ENCODE results near the gene TMEM185A.
"Not testable (repeated sequence)": the region's sequence is repeated elsewhere in the genome, so short reads cannot be mapped to it uniquely, and the experiment has no call there.

TMEM185A gene

DNA sequence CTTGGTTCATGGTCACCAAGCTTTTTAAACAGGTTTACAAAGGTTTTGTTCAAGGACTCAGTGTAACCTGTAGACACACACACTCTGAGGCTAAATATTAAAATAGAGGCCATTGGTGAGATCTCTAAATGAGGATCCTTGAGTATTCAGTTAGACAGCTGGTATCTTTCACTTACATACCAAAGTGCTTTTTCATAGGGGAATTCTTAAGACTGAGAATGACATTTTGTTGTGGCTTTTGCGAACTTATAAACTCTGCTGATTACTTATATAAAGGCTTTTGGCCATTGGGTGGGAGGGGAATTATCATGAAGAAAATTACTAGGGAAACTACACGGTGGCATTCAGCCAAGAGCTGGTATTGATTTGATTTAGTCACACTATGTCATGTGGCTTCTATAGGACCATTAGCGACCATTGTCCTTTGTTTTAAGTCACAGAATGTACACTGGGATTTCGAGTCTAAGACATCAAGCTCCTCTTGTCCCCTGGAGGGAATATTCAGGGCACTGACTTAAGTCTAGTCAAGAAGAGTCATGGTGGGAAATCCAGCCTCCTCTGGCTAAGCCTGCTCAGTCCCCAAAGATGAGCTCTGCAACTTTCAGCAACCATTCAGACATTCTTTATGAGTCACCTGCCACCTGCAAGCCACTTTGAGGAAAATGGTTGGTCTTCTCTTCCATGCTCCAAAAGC is 80.2 kb downstream of the TMEM185A start:
- not testable (repeated sequence) for DNase-seq (ENCODE audit: low spot score)

DNA sequence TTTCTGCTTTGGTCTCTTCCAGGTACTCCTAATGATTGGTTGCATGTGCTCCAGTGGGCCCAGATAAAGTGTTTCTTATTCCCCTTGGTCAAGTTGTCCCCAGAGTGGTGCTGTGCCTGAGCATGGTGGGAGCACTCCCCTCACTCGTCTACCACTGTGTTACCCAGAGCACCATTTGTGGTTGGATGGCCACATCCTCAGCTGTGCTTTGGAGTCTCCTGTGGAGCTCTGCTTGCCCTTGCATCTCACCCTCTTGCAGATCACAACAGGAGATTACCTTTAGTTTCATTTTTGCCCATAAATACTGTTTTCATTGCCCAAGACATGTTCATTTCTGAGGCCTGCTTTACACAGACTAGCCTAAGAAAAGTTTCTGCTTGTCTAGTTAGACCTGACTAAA is 81.1 kb downstream of the TMEM185A start:
- not testable (repeated sequence) for DNase-seq (ENCODE audit: low spot score)

DNA sequence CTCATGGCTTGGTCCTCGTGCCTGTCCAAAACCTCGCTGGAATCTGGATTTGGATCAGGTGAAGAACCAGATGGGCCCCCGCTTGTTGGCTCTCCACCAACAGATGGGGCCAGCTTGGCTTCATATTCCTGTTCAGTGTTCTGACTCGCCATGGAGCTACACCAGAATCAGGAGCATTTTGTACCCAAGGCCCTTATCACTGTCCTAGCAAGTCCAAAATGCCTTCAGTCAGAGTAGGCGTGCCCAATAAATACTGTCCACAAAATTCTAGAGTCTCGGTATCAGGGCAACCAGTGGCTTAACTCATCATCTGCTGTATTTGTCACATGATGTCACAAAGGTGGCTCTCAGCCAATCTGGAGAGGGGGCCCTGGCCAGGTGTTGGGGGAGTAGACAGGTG is 81.9 kb downstream of the TMEM185A start, which contains the start of gene HSFX3:
Gene HSFX3 (minus strand): TSS at position 224 of the 400 bp plus-strand sequence. CDS start 72 bp downstream, at position 152.
- DNase-seq (ENCODE audit: low spot score), result not testable (repeated sequence)

DNA sequence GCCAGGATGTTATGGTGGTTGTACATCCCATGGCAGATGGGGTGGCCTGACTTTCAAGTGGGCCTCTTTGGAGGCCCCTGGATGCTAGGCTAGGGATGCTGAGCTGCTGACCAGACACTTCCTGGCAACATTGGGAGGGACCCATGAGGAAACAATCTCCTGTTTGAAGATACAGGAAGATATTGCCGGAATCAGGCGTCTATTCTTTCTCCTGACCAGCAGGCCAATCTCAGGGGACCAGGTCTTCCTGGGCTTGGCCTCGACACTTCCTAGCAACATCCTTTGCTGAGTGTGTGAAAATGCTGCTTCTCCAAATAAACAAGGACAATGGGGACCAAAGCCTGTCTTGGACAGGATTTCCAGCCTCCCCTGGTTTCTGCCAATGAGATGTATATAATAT is 83.8 kb downstream of the TMEM185A start:
- not testable (repeated sequence) for DNase-seq (ENCODE audit: low spot score)

DNA sequence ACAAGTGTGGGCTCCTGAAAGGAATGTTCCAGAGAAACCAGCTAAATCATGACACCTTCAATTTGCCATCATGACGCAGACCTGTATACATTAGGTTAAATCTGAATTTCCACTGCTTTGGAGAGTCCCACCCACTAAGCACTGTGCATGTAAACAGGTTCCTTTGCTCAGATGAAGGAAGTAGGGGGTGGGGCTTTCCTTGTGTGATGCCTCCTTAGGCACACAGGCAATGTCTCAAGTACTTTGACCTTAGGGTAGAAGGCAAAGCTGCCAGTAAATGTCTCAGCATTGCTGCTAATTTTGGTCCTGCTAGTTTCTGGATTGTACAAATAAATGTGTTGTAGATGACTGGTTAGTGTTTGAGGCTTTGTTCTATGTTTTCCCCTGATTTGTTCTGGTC is 84.6 kb downstream of the TMEM185A start:
- DNase-seq (ENCODE audit: low spot score), result not testable (repeated sequence)
